Measurements from ENCODE around the gene DPP4.

DNA sequence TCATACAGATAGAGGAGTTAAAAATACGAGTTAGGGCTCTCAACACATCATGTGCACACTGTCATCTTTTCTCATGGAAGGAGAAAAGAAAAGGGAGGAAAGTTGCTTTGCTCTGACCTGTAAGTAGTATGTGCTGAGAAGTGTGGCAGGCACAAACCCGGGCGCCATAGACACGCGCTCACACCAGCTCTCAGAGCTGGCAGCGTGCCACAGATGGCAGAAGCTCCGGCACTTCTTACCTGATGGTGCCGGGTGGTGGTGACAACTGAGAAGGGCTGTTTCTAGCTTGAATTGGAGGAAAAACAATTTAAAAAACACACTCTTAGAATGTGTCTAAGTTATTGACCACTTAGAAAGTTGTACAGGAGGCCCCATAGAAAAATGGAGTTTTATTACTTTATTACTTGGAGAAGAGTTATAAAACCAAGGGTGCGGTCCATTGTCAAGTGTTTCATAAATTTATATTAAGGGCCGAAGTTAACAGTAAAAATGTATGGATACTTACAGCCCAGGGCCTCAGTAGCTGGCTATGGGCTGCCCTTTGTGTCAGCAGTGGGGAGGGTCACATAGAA is 92.2 kb downstream of the DPP4 start:
- TF ChIP-seq, protein P1, sequence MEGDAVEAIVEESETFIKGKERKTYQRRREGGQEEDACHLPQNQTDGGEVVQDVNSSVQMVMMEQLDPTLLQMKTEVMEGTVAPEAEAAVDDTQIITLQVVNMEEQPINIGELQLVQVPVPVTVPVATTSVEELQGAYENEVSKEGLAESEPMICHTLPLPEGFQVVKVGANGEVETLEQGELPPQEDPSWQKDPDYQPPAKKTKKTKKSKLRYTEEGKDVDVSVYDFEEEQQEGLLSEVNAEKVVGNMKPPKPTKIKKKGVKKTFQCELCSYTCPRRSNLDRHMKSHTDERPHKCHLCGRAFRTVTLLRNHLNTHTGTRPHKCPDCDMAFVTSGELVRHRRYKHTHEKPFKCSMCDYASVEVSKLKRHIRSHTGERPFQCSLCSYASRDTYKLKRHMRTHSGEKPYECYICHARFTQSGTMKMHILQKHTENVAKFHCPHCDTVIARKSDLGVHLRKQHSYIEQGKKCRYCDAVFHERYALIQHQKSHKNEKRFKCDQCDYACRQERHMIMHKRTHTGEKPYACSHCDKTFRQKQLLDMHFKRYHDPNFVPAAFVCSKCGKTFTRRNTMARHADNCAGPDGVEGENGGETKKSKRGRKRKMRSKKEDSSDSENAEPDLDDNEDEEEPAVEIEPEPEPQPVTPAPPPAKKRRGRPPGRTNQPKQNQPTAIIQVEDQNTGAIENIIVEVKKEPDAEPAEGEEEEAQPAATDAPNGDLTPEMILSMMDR (IDR thresholded peaks at IDR 0.05), result no peak
- no peak for TF ChIP-seq POLR2A (IDR thresholded peaks at IDR 0.05)
